HG03378 (cell line): ENCODE data around the gene DNAH9.

ENCODE experiments used
- ATAC-seq: cut with Tn5 transposase; IDR thresholded peaks from one replicate; pipeline ENCODE4 v1.9.1; 2021; ENCODE audit warnings: mild to moderate bottlenecking, moderate library complexity; ENCODE audit not compliant: unreplicated experiment

The DNAH9 gene

DNA sequence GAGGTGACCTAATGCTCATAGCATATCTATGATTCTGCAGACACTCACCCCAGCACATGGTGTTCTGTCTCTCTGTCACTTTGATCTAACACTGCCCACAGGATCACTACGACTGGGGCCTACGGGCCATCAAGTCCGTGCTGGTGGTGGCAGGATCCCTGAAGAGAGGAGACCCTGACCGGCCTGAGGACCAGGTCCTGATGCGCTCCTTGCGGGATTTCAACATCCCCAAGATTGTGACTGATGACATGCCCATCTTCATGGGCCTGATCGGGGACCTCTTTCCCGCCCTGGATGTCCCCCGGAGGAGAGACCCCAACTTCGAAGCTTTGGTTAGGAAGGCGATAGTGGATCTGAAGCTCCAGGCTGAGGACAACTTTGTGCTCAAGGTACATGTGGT lies 146.4 kb downstream of the DNAH9 start:
- ATAC-seq: no peak

DNA sequence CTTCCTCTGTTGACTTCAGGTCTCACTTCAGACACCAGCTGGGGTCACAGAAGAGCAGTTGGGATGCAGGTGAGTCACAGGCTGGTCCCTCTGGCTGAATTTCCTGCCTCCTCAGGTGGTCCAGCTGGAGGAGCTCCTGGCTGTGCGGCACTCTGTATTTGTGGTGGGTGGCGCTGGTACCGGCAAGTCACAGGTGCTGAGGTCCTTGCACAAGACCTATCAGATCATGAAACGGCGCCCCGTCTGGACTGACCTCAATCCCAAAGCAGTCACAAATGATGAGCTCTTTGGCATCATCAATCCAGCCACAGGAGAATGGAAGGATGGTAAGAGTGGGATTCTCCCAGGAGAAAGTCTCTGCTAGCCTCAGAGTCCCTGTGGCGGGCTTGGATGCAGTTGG lies 149.2 kb downstream of the DNAH9 start:
- ATAC-seq: no peak

DNA sequence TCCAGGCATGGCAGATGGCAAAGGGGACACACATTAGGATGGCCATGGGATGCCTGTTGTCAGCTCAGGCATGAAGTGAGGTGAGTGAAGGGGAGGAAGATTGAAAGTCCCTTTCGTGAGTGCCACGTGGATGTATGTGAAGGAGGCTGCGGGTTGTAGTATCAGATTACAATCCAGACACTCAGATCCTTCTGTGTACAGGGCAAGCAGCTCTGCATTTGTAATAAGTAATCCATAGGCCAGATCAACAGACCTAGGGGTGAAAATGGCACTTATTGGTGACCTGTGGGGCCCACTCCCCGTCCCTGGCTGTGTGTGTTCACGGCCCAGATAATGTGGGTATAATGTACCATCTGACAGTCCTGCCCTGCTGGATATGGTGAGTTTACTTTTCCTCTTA lies 159.5 kb downstream of the DNAH9 start:
- ATAC-seq: no peak

DNA sequence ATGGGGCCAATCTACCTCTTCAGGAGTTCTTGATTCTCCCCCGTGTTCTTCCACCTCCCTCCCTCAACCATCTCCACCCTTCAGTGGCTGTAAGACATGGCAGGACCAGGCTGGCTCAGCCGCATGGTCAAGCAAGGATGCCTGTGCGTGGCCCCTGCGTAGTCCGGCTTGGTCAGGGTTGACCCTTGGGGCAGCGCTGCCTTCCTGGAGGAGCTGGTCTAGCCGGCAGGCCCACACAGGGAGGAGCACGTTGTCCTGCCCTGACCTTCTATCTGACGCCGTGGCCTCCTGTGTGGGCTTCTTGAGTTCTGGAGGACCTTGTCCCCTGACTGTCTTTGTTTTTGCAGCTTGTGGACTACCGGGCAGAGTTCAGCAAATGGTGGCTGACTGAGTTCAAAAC lies 169.8 kb downstream of the DNAH9 start:
- ATAC-seq: no peak

DNA sequence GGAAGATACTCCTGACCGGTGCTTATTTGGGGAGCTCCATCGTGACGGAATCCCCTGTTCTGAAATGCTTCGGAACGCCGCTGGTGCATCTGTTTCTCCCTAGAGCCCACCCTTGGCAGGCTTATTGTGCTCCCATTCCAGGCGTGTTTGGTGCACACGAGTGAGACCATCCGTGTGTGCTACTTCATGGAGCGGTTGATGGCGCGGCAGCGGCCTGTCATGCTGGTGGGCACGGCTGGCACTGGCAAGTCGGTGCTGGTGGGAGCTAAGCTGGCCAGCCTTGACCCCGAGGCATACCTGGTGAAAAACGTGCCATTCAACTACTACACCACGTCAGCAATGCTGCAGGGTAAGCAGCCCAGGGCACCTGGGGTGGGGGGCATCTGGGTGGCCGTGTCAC lies 170.7 kb downstream of the DNAH9 start:
- ATAC-seq: no peak

DNA sequence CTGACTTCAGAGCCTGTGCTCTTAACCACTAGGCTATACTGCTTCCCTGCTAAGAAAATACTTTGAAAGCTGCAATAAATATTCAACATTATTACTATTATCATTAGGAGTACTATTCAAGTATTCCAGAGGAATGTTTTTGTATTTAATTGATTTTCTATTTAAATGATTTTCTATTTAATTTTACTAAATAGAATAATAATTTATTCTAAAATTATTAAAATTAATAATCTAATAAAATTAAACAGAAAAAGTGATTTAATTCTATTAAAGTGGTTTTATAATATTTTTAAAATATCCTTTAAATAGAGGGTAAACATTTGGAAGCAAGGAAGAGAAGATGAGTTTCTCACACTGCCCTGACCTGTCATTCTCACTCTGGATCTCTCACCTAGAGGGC lies 173.8 kb downstream of the DNAH9 start:
- no peak for ATAC-seq

DNA sequence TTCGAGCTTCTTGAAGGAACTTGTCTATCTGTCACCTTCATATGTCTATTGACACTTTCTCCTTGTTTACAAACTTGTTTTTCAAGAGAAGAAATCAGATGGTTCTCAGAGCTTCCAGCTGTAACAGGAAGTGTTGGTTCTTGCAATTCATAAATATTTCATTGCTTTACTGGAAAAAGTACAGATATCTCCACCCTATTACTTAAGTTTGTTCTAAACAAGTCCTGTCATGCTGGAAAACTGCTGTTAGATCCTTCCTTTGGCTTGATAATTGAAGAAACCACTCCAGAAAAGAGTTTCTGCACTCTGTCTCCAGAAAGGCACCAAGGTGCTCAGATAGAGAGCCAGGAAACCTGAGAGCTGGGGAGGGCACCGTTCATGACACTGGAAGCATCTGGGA lies 181.6 kb downstream of the DNAH9 start:
- ATAC-seq: no peak

DNA sequence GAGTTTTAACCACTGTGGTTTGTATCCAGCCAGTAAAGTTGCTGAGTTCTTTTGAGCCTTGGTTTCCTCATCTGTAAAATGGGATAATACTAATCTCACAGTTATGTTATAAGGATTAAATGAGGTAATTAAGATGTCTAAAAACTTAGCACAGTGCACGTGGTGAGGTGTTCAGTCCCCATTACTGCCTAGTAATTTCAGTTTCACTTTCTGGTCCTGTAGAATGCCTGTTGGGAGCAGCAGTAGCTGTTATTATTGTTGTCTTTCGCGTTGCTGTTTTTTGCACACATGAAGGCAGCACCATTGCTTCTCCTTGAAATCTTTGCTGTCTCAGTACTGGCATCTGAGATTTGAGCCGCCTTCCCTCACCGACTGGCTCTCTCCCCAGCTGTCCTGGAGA lies 182.4 kb downstream of the DNAH9 start:
- ATAC-seq: no peak

DNA sequence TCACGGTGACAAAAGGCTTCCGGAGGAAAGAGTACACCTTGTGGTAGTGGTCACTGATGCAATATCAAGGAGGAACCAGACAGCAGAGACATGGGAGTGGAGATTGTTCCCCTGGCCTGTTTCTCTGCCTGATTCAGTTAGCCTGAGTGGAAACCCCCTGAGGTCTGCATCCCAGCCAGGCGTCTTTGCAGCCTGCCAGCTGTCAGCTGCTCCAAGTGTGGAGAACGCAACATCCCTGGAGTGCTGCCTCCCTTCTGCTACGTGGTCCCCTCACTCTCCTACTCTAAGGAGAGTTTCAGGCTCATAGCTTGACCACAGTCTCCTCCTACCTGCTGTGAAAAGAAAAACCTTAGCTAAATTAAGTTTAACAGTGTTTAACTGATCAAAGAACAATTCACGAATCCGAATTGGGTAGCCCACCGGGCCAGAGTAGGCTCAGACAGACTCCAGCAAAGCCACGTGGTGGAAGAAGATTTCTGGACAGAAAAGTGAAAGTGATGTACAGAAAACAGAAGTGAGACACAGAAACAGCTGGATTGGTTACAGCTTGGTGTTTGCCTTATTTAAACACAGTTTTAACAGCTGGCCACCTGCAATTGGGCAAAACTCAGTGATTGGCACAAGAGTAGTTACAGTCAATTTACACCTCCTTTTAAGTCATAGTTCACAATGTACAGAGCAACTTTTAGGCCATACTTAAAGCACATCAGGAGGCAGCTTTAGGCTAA lies 188.6 kb downstream of the DNAH9 start:
- no peak for ATAC-seq

DNA sequence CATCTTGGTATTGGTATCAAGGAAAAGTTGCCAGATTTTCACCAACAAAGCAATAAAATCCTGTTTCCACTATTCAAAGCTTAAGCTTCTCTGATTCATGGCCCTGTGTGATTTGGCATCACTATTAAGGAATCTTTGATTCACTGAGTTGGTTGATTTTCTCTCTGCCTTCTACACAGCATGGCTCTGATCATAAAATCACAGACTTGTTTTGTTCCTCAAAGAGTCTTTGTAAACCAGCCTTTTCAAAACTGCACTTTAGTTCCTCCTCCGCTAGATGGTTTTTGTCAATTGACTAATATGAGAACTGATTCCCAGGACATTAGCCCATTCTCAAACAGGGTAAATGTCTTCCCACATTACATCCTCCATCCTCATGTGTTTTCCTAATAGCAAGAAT lies 197.6 kb downstream of the DNAH9 start:
- no peak for ATAC-seq

DNA sequence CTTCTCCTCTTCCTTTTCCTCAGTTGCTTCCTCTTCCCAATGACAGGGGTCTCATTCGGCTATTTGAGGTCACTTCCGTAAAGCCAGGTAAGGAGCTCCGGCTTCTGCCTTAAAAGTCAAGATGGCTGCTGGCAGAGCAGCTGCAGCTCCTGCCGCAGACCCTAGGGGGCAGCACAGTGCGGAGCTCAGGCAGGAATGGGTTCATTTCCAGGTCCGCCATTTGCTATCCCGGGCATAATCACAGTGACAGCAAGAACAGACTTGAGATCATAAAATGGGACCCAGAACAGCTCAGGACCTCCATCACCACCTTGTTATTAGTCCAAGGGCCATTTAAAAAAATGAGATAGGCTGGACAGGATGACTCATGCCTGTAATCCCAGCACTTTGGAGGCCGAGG lies 199.5 kb downstream of the DNAH9 start:
- no peak for ATAC-seq

DNA sequence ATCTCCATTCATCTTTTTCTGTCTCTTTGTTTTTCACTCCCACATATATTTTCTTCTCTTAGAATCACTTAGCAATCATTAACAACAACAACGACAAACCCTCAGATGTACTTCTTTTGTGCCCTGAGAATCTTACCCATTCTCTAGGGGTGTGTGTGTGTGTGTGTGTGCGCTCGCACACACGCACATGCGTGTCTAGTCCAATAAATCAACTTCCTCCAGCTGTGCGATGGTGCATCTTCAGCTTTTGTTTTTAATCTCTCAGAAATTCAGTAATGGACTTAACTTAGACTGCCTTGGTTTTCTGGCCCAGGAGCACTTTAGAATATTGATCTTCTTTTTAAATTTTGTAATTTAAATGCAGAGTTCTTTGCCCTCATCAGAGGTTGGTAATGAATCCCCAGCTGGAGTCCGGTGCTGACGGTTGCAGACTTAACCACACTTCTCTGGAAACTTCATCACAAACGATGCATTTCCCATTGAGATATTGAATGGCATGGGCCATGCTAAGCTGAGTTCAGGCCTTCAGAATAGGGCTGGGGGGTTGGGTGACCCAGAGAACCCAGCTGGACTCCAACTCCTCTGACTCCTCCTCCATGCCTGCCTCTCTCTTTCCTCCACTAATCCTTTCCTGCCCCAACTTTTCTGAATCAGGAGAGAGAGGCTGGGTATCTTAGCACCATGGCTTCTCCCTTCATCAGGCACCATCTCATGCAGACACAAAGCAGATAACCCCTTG lies 205.1 kb downstream of the DNAH9 start:
- no peak for ATAC-seq

DNA sequence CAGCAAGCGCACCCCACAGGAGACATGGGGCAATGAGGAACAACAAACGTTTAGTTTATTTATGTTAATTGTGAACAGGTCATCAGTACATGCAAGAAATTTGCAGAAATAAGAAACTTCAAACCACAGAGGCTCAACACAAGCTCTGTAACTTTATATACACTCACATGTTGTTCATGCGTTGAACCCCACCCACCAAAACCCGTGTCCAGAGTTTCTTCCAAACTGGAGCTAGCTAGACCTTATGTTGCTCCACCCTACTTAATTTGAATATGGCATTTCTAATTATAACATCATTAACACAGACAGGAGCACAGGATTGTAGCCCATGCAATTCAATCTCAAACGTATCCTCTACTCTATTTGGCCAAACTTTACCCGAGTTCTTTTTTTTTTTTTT lies 206.9 kb downstream of the DNAH9 start:
- ATAC-seq: no peak

DNA sequence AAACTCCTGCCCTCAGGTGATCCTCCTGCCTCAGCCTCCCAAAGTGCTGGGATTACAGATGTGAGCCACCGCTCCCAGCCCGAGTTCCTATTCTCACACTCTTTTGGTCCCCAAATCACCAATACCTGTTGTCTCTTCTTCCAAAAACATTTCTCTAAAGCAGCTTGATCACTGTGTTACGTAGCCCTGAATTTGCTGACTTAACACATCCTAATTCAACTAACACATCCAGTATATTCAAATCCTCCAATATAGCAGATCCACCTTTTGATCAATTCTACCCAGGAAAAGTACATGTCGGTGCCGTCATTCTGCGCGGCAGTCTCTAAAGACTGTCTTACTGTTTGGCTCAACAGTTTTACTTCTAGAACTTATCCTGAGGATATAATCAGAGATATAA lies 207.7 kb downstream of the DNAH9 start:
- ATAC-seq: no peak

DNA sequence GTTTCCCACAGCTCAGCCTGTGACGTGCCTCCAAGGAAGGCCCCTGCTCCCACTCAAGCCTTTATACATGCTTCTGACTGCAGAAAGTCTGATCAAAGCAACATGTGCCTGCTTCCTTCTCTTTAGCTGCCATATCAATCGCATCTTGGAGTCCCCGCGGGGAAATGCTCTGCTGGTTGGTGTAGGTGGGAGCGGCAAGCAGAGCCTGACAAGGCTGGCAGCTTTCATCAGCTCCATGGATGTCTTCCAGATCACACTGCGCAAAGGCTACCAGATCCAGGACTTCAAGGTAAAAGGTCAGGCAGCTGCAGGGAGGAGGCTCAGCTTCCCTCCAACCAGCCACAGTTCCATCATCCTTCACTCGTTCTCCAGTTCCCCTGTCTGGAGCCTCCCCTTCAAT lies 209.3 kb downstream of the DNAH9 start:
- no peak for ATAC-seq

DNA sequence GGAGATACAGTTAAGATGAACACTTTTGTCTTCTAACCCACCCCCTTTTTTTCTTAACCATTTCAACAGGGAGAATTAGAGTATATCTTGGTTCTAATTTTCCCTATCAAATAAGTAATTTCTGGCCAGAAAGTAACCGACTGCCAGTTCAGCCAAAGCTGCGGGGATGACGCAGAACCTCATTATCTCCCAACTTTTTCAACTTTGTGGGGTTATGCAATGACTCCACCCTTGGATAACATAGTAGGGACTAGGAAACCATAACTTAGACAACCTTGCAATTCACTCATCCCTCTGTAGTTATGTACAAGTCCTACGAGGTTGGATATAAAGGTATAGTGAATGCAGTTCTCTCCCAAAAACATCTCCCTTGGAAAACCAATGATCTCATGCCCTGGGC lies 215.0 kb downstream of the DNAH9 start:
- ATAC-seq: no peak

DNA sequence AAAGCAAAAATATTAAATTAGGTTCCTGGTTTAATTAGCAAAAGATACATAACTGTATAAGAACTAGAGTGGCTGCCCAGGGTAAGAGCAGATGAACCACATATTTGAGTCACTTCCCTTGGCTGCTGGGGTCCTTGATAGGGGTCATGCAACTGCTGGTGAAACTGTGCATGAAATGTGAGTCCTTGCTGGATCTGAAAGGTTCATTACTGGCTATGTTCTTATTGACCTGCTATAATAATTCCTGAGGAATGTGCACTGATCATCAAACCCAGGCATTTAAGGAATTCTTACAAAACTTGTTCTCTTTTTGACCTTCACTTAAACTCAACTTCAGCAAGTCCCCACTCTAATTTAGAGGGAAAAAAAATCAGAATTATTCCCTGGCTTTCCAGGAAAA lies 215.6 kb downstream of the DNAH9 start:
- ATAC-seq: no peak

DNA sequence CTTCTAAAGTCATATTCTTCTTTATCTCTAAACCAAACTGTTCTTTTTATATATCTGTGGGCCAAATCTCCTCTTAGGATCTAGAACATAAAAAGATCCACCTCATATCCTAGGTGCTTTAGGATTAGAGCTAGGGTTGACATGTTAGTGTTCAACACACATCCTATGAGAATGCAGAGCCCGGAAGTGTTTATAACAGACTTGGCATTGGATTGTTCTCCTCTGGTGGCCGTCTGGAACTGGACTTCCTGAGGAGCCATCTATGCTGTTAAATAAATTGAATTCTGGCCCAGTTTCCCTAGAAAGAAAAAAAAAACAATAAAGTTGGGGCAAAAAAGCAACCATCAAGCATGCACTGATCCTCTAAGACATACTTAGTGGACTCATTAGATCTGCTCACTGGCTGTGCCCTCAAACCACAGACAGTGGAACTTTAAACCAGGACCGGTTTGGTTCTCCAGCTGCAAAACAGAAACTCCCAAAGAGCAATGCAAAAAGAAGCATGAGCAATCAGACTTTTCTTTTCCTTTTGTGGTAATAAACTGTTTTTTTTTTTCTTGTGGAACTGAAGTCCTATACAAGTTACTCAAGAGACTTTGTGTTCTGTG lies 216.5 kb downstream of the DNAH9 start:
- no peak for ATAC-seq

DNA sequence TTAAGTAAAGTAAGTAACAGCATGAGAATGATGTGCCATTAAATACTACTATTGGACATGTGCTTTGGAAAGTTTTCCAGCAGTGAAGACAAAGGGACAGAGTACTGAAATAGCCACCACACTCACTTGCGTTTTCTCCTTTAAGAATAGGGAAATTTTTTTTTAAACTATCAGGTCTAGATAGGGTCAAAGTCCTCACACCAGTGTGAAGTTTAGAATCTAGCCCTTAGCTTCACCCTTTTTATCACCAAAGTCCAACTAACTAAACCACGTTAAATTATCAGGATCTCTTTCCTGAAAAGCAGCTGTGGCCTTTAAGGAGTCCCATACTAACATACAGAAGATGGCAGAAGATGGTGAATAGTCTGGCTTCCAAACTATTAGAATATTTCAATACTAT lies 218.1 kb downstream of the DNAH9 start:
- ATAC-seq: no peak

DNA sequence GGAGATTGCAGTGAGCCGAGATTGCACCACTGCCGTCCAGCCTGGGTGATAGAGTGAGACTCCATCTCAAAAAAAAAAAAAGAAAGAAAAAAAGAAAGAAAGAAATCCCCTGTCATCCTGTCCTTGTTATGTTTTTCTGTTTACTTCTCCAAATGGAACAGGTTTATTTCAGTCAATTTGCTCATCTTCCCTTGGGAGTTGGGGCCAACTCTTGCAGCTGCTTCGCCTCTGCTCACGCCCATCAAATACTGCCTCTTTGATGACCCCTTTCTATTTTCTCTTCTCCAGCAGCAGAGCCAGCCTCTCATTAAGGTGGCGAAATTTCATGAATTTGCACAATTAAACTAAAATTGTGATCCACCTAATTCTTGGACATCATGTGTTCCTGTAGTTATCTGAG lies 225.6 kb downstream of the DNAH9 start:
- no peak for ATAC-seq

DNA sequence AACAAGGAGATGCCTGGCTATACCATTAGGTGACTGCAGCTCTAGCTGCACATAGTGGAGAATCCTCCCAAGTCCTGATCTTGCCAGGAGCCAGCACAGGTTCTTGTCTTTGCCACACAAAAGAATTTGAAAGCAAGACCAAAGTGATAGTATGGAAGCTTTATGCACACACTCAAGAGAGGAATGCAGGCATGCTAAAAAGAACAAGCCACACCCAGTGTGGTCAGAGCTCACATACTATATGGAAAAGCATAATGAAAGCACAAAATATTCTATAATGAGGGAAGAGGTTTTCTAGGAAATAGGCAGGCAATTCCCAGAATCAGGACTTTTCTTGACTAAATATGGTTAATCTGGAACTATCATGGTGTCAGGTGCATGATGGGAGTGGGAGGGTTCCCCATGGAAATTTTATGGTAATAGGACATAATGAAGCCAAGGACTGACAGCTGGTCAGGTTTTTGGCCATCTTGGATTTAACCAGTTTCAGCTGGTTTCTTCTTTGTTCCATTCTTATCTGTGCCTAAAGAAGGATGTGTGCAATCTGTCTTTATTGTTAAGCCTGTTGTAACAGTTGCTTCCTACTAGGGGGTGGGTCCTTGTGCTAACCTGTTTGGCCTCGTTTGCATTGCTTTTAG lies 227.4 kb downstream of the DNAH9 start:
- no peak for ATAC-seq
